NT2/D1 (cell line): Measurements from ENCODE around the gene KMT2C.

Source experiments
- YY1 ChIP-seq: IDR thresholded peaks from 2 replicates; pipeline ENCODE4 v1.6.1; 2011; ENCODE audit not compliant: insufficient read length, insufficient read depth
- ZNF274 ChIP-seq: IDR thresholded peaks from 2 replicates; pipeline ENCODE4 v1.6.1; 2011; ENCODE audit warnings: mild to moderate bottlenecking, low read depth, low read length

- TF ChIP-seq ZNF274 (no peak), YY1 (no peak)
Observed at GRCh38 chr7:152340161-152340560, 95.6 kb downstream of the KMT2C start.
